ENCODE results near the gene KLHDC9.
A peak's percentile ranks its signal among the peaks of the same experiment; 100 is the strongest.

KLHDC9 gene

GRCh38 chr1:161131523-161132409 is 33.6 kb downstream of the KLHDC9 start:
- DNase-seq (ENCODE audit: low read depth) = no peak

DNA sequence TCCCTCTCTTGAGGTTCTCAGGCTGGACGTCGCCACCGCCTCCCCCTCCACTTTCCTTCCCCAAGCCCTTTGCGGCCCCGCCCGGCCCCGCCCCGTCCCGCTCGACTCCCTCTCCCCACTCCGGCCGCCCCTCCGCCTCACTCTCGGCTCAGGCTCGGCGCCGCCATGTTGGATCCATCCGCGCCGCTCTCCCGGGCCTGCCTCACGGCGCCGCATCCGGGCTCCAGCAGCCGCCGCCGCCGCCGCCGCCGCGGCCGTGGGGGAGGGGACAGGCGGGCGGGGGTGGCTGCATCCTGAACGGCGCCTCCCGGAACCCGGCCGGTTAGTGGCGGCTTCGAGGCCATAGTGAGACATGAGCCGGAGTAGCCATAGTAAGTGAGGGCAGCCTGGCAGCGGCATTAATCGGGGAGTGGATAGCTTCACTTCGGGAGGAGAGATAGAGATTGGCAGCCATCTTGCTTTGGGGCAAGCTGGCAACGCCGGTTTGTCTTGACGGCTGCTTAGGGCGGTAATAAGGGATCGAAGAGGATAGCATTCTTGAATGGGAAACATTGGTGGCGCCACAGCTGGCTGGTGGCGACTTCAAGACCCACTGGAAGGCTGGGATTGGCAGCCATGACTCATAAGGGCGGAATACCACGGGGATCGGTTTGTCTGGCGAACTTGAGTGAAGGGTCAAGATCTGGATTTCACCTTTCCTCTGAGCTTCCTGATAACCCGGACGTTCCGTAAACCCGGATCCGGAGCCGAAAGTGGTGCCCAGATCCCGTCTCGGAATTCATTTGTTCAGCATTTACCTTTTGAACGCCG is 34.5 kb downstream of the KLHDC9 start, which contains the start of gene DEDD:
Gene DEDD (minus strand): TSS at position 258 of the 810 bp plus-strand sequence. CDS start 8,205 bp downstream, outside the sequence.
- peak; percentile 82 for DNase-seq (ENCODE audit: low read depth)

GRCh38 chr1:161133220-161133740 is 35.1 kb downstream of the KLHDC9 start:
- DNase-seq (ENCODE audit: low read depth) = no peak

DNA sequence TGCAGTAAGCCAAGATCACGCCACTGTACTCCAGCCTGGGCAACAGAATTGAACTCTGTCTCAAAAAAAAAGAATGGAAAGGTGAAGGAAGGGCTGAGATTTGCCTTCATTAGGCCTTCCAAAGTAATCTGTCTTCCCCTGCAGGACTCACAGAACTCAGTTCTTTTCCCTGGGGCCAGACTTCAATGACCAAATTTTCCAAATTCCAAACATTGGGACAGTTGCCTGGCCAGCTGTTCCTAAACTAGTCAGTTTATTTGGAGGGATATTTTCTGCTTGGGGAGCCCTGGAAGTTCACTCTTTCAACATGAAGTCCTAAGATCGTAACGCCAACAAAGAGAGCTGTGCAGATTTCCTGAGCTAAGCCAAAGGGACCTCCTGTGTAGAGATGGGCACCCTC is 39.7 kb downstream of the KLHDC9 start:
- no peak for DNase-seq (ENCODE audit: low read depth)

DNA sequence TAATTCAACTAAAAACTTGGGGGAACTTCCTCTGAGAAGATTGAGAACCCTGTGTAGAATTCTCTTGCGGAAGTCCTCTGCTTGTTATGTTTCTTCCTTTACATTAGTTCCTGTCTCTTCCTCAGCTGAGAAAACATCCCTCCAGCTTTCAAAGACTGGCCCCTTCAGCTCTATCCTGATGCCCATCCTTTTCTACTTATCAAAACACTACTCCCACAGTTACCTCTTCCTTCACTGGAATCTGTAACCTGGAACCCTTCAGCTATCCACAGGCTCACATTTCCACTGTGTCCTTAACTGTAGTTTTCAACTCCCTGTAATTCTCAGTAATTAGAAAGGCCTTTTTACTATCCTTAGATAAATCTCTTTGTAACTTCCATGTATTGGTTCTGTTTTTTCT is 40.3 kb downstream of the KLHDC9 start:
- no peak for DNase-seq (ENCODE audit: low read depth)

GRCh38 chr1:161139766-161140165 is 41.6 kb downstream of the KLHDC9 start:
- DNase-seq (ENCODE audit: low read depth) = no peak

DNA sequence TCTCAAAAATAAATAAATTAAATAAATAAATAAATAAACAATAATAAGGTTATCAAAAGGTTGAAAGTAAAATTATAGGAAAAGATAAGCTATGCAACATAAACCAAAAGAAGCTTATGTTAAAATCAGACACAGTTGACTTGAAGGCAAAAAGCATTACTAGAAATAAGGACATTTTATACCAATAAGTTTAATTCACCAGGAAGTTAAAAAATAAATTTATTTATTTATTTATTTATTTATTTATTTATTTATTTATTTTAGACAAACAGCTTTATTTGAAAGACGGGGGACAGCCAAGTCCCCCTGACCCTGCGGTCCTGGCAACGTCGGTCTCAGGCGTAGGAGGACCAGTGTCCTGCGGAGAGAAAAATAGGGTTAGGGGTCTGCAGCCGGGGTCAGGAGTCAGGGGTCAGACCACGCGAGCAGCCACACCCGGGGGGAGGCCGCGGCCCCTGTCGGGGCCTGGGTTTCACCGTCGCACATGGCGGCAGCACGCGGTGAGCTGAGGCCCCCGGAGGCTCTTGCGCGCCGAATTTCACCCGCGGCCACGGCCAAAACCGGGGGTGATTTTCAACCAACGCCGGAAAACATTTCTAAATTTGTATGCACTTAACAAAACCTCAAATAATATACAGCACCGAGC is 42.7 kb downstream of the KLHDC9 start:
- no peak for DNase-seq (ENCODE audit: low read depth)

- DNase-seq (ENCODE audit: low read depth) = no peak
Measured at GRCh38 chr1:161145832-161146231, 47.7 kb downstream of the KLHDC9 start.

Data from activated gamma-delta T cell treated with anti-CD3 and anti-CD28 coated beads, Interleukin-2, amount 50 U/mL, for 16 hours (primary cell).